Peyer's patch (tissue), 4 donors: ENCODE results near the gene SUN5. TPM values are rescaled to one million over a fixed set of nuclear protein-coding genes. Genes with fewer than 3 reads are reported as not detected.

Experiments used
- DNase-seq, 3 donors: peaks; one replicate each; pipeline ENCODE4 v3.0.0-alpha.2; 2017 to 2019
- H3K27ac ChIP-seq, 4 donors: fragments of 200-600 bp; sonication (generic); one replicate each; pipeline ENCODE4 v1.5.1; 2016 to 2019
- H3K27me3 ChIP-seq, 2 donors: fragments of 200-600 bp; sonication (generic); one replicate each; pipeline ENCODE4 v1.5.1; 2019
- H3K36me3 ChIP-seq, 3 donors: fragments of 200-600 bp; sonication (generic); one replicate each; pipeline ENCODE4 v1.5.1; 2016 to 2019
- H3K4me1 ChIP-seq, 4 donors: fragments of 200-600 bp; sonication (generic); one replicate each; pipeline ENCODE4 v1.5.1; 2016 to 2019
- H3K4me3 ChIP-seq, 4 donors: fragments of 200-600 bp; sonication (generic); 1 replicate in 3 of 4; 2 replicates in 1 of 4; pipeline ENCODE4 v1.5.1; 2016 to 2019; ENCODE audit warnings: mild to moderate bottlenecking in 1 of 4
- H3K9me3 ChIP-seq, 4 donors: fragments of 200-600 bp; sonication (generic); one replicate each; pipeline ENCODE4 v1.5.1; 2016 to 2019; ENCODE audit warnings: mild to moderate bottlenecking in 1 of 4
- POLR2A ChIP-seq, 2 donors: fragments of 450-650 bp; IDR thresholded peaks; one replicate each; pipeline ENCODE4 v1.5.1; 2017; ENCODE audit warnings: antibody characterized with exemption in 2 of 2, mild to moderate bottlenecking in 2 of 2, moderate library complexity in 2 of 2
- total RNA-seq, 4 donors: library from RNA; depleted of rRNA; stranded (reverse); fragments of >200 nt; gene quantifications; one replicate each; pipeline ENCODE4 v1.1.0, GENCODE V29; 2016
- TF ChIP-seq, protein P1 (sequence below), 6 experiments: fragments of 450-650 bp in 4 of 6; fragments of 200-600 bp in 2 of 6; sonication (generic) in 1 of 6; IDR thresholded peaks; one replicate each; pipeline ENCODE4 v1.5.1; 2017 to 2019; ENCODE audit warnings: antibody characterized with exemption in 6 of 6, mild to moderate bottlenecking in 3 of 6, moderate library complexity in 1 of 6

The SUN5 gene
- total RNA-seq, 4 donors from 2014 or later: not detected

DNA sequence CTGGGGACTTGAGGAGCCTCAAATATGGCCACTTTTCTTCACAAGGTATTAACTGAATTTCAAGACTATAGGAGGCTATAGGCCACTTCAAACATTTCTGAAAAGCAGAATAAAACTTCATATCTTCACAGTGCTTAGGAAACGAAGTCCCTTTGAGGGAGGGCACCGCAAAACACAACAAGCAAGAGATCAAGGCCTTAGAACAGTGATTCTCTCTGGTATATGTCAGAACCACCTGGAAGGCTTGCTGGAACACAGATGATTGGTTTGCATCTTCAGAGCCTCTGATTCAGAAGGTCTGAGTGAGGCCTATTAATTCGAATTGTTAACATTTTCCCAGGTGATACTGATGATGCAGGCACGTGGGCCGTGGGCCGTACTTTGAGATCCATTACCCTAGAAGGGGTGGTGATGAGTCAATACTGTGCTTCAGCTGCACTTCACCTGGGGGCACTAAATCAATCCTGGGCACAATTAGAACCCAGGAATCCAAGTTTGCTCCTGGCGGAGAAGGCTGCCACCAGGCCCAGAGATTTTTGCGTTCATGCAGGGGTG is 10.7 kb downstream of the SUN5 start:
- no peak overlapping the region for H3K4me3 ChIP-seq
- H3K4me1 ChIP-seq: no peaks in the 10 kb centered on the region
- H3K9me3 ChIP-seq: no peaks in the 10 kb centered on the region
- no peak for TF ChIP-seq POLR2A (IDR thresholded peaks at IDR 0.05)
- TF ChIP-seq, protein P1, sequence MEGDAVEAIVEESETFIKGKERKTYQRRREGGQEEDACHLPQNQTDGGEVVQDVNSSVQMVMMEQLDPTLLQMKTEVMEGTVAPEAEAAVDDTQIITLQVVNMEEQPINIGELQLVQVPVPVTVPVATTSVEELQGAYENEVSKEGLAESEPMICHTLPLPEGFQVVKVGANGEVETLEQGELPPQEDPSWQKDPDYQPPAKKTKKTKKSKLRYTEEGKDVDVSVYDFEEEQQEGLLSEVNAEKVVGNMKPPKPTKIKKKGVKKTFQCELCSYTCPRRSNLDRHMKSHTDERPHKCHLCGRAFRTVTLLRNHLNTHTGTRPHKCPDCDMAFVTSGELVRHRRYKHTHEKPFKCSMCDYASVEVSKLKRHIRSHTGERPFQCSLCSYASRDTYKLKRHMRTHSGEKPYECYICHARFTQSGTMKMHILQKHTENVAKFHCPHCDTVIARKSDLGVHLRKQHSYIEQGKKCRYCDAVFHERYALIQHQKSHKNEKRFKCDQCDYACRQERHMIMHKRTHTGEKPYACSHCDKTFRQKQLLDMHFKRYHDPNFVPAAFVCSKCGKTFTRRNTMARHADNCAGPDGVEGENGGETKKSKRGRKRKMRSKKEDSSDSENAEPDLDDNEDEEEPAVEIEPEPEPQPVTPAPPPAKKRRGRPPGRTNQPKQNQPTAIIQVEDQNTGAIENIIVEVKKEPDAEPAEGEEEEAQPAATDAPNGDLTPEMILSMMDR (IDR thresholded peaks at IDR 0.05): no peak
- H3K27ac ChIP-seq: no peak overlapping the region
- no peak for DNase-seq
- H3K36me3 ChIP-seq: no peaks in the 10 kb centered on the region
- H3K27me3 ChIP-seq: no peaks in the 10 kb centered on the region

DNA sequence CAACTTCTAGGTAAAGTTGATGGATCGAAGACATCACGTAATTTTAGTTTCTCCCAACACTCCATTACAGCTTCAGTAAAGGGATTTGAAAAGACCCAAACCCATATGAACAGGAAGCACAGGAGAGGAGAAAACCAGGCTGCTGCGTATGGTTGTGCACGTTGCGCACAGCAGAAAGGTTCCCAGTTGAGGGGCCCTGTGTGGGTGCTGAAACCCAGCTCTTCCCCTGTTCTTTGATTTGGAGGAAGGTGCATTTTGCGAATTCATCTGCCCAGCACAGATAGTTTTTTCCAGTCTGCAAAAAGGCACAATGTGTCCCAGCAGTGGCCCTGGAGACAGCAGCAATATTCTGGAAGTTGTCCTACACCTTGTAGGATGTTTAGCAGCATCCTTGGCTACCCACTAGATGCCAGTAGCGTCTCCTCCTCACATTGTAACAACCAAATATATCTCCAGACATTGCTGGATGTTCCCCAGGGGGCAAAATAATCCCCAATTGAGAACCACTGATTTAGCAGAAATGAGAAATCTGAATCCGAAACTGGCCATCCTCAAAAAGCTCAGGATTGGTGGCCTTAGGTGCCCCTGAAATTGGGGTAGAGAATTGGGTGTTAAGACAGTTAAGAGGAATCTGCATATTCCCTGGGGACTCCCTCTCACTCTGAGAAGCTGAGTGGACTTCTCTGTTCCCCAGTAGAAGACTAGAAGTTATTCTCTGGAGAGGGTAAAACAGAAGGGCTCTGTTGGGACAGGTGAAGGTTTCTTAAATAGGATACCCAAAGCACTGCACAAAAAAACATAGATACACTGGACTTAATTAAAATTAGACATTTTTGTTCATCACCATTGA is 12.2 kb downstream of the SUN5 start:
- Histone ChIP-seq H3K27me3 (no peaks in the 10 kb centered on the region), H3K4me1 (no peaks in the 10 kb centered on the region), H3K4me3 (no peak overlapping the region), H3K9me3 (no peaks in the 10 kb centered on the region), H3K36me3 (no peaks in the 10 kb centered on the region), H3K27ac (no peak overlapping the region)
- TF ChIP-seq POLR2A (IDR thresholded peaks at IDR 0.05): no peak
- TF ChIP-seq, protein P1 (IDR thresholded peaks at IDR 0.05): no peak
- no peak for DNase-seq

DNA sequence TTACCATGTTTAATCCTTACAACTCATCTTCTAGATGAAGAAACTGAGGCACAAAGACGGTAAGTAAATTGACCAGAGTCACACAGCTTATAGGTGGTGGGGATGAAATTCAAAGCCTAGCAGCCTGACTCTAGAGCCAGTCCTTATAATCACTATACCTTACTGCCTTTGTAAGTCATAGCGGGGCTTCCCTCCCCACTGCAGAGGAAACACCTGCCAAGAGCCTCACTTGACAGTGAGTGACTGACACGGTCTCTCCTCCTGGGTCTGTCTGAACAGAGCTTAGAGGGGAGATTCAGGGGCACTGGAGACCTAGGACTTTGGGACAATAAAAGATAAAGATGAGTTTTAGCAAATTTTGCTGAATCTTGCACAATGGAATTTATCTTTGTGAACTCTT is 12.8 kb downstream of the SUN5 start:
- Histone ChIP-seq H3K9me3 (no peaks in the 10 kb centered on the region), H3K27me3 (no peaks in the 10 kb centered on the region), H3K4me3 (no peak overlapping the region), H3K4me1 (no peaks in the 10 kb centered on the region), H3K36me3 (no peaks in the 10 kb centered on the region), H3K27ac (no peak overlapping the region)
- TF ChIP-seq, protein P1 (IDR thresholded peaks at IDR 0.05): no peak
- no peak for TF ChIP-seq POLR2A (IDR thresholded peaks at IDR 0.05)
- no peak for DNase-seq

DNA sequence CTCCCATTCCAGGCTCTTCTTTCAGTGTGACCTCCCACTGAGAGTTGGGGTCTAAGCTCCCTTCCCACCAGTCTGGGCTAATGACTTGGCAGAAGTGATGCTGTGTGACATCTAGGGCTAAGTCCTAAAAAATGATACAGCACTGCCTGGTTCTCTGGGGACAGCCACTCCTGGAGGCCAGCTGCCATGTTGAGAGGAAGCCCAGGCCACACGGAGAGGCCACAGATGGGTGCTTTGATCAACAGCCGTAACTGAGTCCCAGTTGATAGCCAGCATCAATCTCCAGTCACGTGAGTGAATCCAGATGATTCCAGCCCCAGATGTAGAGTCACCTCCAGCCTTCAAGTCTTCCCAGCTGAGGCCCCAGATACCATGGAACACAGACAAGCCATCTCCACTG is 13.8 kb downstream of the SUN5 start:
- H3K4me3 ChIP-seq: no peak overlapping the region
- no peaks in the 10 kb centered on the region for H3K27me3 ChIP-seq
- H3K9me3 ChIP-seq: no peaks in the 10 kb centered on the region
- TF ChIP-seq, protein P1 (IDR thresholded peaks at IDR 0.05): no peak
- no peak for TF ChIP-seq POLR2A (IDR thresholded peaks at IDR 0.05)
- H3K4me1 ChIP-seq: no peaks in the 10 kb centered on the region
- H3K27ac ChIP-seq: no peak overlapping the region
- DNase-seq: no peak
- no peaks in the 10 kb centered on the region for H3K36me3 ChIP-seq

DNA sequence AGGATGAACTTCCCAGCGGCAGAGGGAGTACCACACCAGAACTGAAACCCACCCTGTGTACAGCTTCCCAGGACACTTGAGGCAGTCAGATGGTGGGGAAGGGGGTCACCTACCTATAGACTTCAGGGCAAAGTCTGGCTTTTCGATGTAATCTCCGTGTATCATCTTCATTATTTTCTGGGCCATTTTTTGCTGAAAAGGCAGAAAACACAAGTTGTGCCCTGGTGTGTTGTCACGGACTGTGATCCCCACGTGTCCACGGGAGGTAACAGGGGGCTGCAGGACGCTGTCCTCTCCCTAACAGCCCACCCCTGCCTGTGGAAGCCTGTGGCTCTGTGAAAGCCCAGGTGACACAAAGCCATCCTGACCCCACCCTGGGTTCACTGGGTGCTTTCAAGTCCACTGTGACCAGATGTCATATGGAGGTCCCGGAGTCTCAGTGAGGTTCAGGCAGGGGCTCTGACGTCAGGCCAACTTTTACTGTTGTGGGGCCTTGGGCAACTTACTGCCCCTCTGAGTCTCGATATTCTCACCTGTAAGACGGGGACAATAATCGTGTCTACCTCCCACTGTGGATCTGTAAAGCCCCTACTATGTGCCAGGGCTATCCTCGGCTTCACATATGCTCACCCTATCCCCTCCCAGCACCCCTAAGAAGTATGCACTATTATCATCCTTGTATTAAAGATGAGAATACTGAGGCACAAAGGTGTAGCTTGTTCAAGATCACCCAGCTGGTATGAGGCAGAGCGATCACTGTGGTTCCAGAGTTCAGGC is 14.5 kb downstream of the SUN5 start:
- Histone ChIP-seq H3K36me3 (no peaks in the 10 kb centered on the region), H3K4me3 (no peak overlapping the region), H3K27ac (no peak overlapping the region), H3K4me1 (no peaks in the 10 kb centered on the region), H3K27me3 (no peaks in the 10 kb centered on the region), H3K9me3 (no peaks in the 10 kb centered on the region)
- no peak for DNase-seq
- TF ChIP-seq POLR2A (IDR thresholded peaks at IDR 0.05): no peak
- TF ChIP-seq, protein P1 (IDR thresholded peaks at IDR 0.05): no peak
